ENCODE measurements around the gene PRAMEF9.
"Not testable (repeated sequence)": the region's sequence is repeated elsewhere in the genome, so short reads cannot be mapped to it uniquely, and the experiment has no call there.

Gene PRAMEF9

GRCh38 chr1:13171548-13171947 lies at the start of gene PRAMEF9:
TSS of gene PRAMEF9 (plus strand) at chr1:13171848. CDS start at chr1:13175281, 3,433 bp downstream.
- H2AFZ ChIP-seq (ENCODE audit: low read length); H3K4me3 ChIP-seq (ENCODE audit: low read length); H4K20me1 ChIP-seq (ENCODE audit: insufficient read depth, low read length); H3F3A ChIP-seq (ENCODE audit: insufficient read depth, low read length); H3K27me3 ChIP-seq (replicated peaks; ENCODE audit: insufficient read depth, low read length); H3K4me2 ChIP-seq (ENCODE audit: low read depth, low read length); H3K9ac ChIP-seq (ENCODE audit: low read length); H3K9me2 ChIP-seq (replicated peaks; ENCODE audit: insufficient read depth, low read length); DNase-seq; H3K36me3 ChIP-seq (replicated peaks; ENCODE audit: insufficient read depth, low read length); H3K27ac ChIP-seq (ENCODE audit: low read length); H3K9me3 ChIP-seq (replicated peaks; ENCODE audit: insufficient read depth, low read length); H3K4me1 ChIP-seq (ENCODE audit: low read length); H3K79me2 ChIP-seq (ENCODE audit: low read length): not testable (repeated sequence)

- H3K4me3 ChIP-seq (ENCODE audit: low read length); H3K9me2 ChIP-seq (replicated peaks; ENCODE audit: insufficient read depth, low read length); H3K4me2 ChIP-seq (ENCODE audit: low read depth, low read length); H2AFZ ChIP-seq (ENCODE audit: low read length); H3K79me2 ChIP-seq (ENCODE audit: low read length); H3K27ac ChIP-seq (ENCODE audit: low read length); DNase-seq; H3K9me3 ChIP-seq (replicated peaks; ENCODE audit: insufficient read depth, low read length); H3K9ac ChIP-seq (ENCODE audit: low read length); H4K20me1 ChIP-seq (ENCODE audit: insufficient read depth, low read length); H3K36me3 ChIP-seq (replicated peaks; ENCODE audit: insufficient read depth, low read length); H3F3A ChIP-seq (ENCODE audit: insufficient read depth, low read length); H3K27me3 ChIP-seq (replicated peaks; ENCODE audit: insufficient read depth, low read length); H3K4me1 ChIP-seq (ENCODE audit: low read length): not testable (repeated sequence)
Measured at GRCh38 chr1:13155909-13156308, 15.7 kb upstream of the PRAMEF9 start, which contains the start of gene PRAMEF26. TSS of gene PRAMEF26 (minus strand) at chr1:13156009. CDS start at chr1:13153095, 2,914 bp downstream.

- not testable (repeated sequence) for H3K4me3 ChIP-seq (ENCODE audit: low read length)
Measured at GRCh38 chr1:13165531-13165930, 6.1 kb upstream of the PRAMEF9 start, which contains the start of gene HNRNPCL4. TSS of gene HNRNPCL4 (minus strand) at chr1:13165631. CDS start at chr1:13165467, 164 bp downstream.

GRCh38 chr1:13201309-13201708 lies 29.7 kb downstream of the PRAMEF9 start, which contains the start of gene PRAMEF13:
TSS of gene PRAMEF13 (minus strand) at chr1:13201409. CDS start at chr1:13199589, 1,820 bp downstream.
- H3K9me3 ChIP-seq (replicated peaks; ENCODE audit: insufficient read depth, low read length); H3K9ac ChIP-seq (ENCODE audit: low read length); H2AFZ ChIP-seq (ENCODE audit: low read length); H3K4me1 ChIP-seq (ENCODE audit: low read length); H3K9me2 ChIP-seq (replicated peaks; ENCODE audit: insufficient read depth, low read length); H3K4me2 ChIP-seq (ENCODE audit: low read depth, low read length); H4K20me1 ChIP-seq (ENCODE audit: insufficient read depth, low read length); H3K27ac ChIP-seq (ENCODE audit: low read length); H3F3A ChIP-seq (ENCODE audit: insufficient read depth, low read length); H3K79me2 ChIP-seq (ENCODE audit: low read length); H3K4me3 ChIP-seq (ENCODE audit: low read length); DNase-seq; H3K27me3 ChIP-seq (replicated peaks; ENCODE audit: insufficient read depth, low read length); H3K36me3 ChIP-seq (replicated peaks; ENCODE audit: insufficient read depth, low read length): not testable (repeated sequence)

More at GRCh38 chr1:13165531-13165930, 6.1 kb upstream of the PRAMEF9 start, which contains the start of gene HNRNPCL4:
- H3K4me1 ChIP-seq (ENCODE audit: low read length); H3F3A ChIP-seq (ENCODE audit: insufficient read depth, low read length); H4K20me1 ChIP-seq (ENCODE audit: insufficient read depth, low read length); H3K9ac ChIP-seq (ENCODE audit: low read length); DNase-seq; H3K79me2 ChIP-seq (ENCODE audit: low read length); H3K36me3 ChIP-seq (replicated peaks; ENCODE audit: insufficient read depth, low read length); H3K9me3 ChIP-seq (replicated peaks; ENCODE audit: insufficient read depth, low read length); H3K9me2 ChIP-seq (replicated peaks; ENCODE audit: insufficient read depth, low read length); H3K27me3 ChIP-seq (replicated peaks; ENCODE audit: insufficient read depth, low read length); H3K27ac ChIP-seq (ENCODE audit: low read length); H2AFZ ChIP-seq (ENCODE audit: low read length); H3K4me2 ChIP-seq (ENCODE audit: low read depth, low read length): not testable (repeated sequence)

GRCh38 chr1:13208712-13209111 lies 37.1 kb downstream of the PRAMEF9 start:
- H3K4me3 ChIP-seq (ENCODE audit: low read length); H2AFZ ChIP-seq (ENCODE audit: low read length); H3K9ac ChIP-seq (ENCODE audit: low read length); H3K9me2 ChIP-seq (replicated peaks; ENCODE audit: insufficient read depth, low read length); H3K79me2 ChIP-seq (ENCODE audit: low read length); H3K36me3 ChIP-seq (replicated peaks; ENCODE audit: insufficient read depth, low read length); H3K27ac ChIP-seq (ENCODE audit: low read length); H3F3A ChIP-seq (ENCODE audit: insufficient read depth, low read length); H4K20me1 ChIP-seq (ENCODE audit: insufficient read depth, low read length); H3K4me2 ChIP-seq (ENCODE audit: low read depth, low read length); H3K27me3 ChIP-seq (replicated peaks; ENCODE audit: insufficient read depth, low read length); DNase-seq; H3K9me3 ChIP-seq (replicated peaks; ENCODE audit: insufficient read depth, low read length); H3K4me1 ChIP-seq (ENCODE audit: low read length): not testable (repeated sequence)

- H4K20me1 ChIP-seq (ENCODE audit: insufficient read depth, low read length); H3K4me2 ChIP-seq (ENCODE audit: low read depth, low read length); H3K4me1 ChIP-seq (ENCODE audit: low read length): not testable (repeated sequence)
Measured at GRCh38 chr1:13216619-13217018, 45.0 kb downstream of the PRAMEF9 start.

GRCh38 chr1:13219203-13219602 lies 47.6 kb downstream of the PRAMEF9 start:
- not testable (repeated sequence) for H3K4me2 ChIP-seq (ENCODE audit: low read depth, low read length); H3K9me3 ChIP-seq (replicated peaks; ENCODE audit: insufficient read depth, low read length); H3K9me2 ChIP-seq (replicated peaks; ENCODE audit: insufficient read depth, low read length); H3K4me1 ChIP-seq (ENCODE audit: low read length); H4K20me1 ChIP-seq (ENCODE audit: insufficient read depth, low read length); H3K9ac ChIP-seq (ENCODE audit: low read length); DNase-seq; H3K36me3 ChIP-seq (replicated peaks; ENCODE audit: insufficient read depth, low read length); H2AFZ ChIP-seq (ENCODE audit: low read length); H3F3A ChIP-seq (ENCODE audit: insufficient read depth, low read length); H3K27ac ChIP-seq (ENCODE audit: low read length); H3K27me3 ChIP-seq (replicated peaks; ENCODE audit: insufficient read depth, low read length); H3K79me2 ChIP-seq (ENCODE audit: low read length); H3K4me3 ChIP-seq (ENCODE audit: low read length)

More at GRCh38 chr1:13216619-13217018, 45.0 kb downstream of the PRAMEF9 start:
- H3K27me3 ChIP-seq (replicated peaks; ENCODE audit: insufficient read depth, low read length); H3K4me3 ChIP-seq (ENCODE audit: low read length); H3K79me2 ChIP-seq (ENCODE audit: low read length); H2AFZ ChIP-seq (ENCODE audit: low read length); H3F3A ChIP-seq (ENCODE audit: insufficient read depth, low read length); DNase-seq; H3K9me3 ChIP-seq (replicated peaks; ENCODE audit: insufficient read depth, low read length); H3K9ac ChIP-seq (ENCODE audit: low read length); H3K9me2 ChIP-seq (replicated peaks; ENCODE audit: insufficient read depth, low read length); H3K36me3 ChIP-seq (replicated peaks; ENCODE audit: insufficient read depth, low read length); H3K27ac ChIP-seq (ENCODE audit: low read length): not testable (repeated sequence)

GRCh38 chr1:13222788-13223187 lies 51.1 kb downstream of the PRAMEF9 start:
- H3K27me3 ChIP-seq (replicated peaks; ENCODE audit: insufficient read depth, low read length); H3K36me3 ChIP-seq (replicated peaks; ENCODE audit: insufficient read depth, low read length); H3K9ac ChIP-seq (ENCODE audit: low read length); H3K9me2 ChIP-seq (replicated peaks; ENCODE audit: insufficient read depth, low read length); H3K27ac ChIP-seq (ENCODE audit: low read length); H3K79me2 ChIP-seq (ENCODE audit: low read length); H3K9me3 ChIP-seq (replicated peaks; ENCODE audit: insufficient read depth, low read length); H3K4me3 ChIP-seq (ENCODE audit: low read length); H2AFZ ChIP-seq (ENCODE audit: low read length); H3K4me2 ChIP-seq (ENCODE audit: low read depth, low read length); H3K4me1 ChIP-seq (ENCODE audit: low read length); H4K20me1 ChIP-seq (ENCODE audit: insufficient read depth, low read length); H3F3A ChIP-seq (ENCODE audit: insufficient read depth, low read length); DNase-seq: not testable (repeated sequence)

Data from MM.1S (cell line).